Measurements from ENCODE around the gene AGRN. TPM values are rescaled to one million over a fixed set of nuclear protein-coding genes. Genes with fewer than 3 reads are reported as not detected.
"Not testable (repeated sequence)": the region's sequence is repeated elsewhere in the genome, so short reads cannot be mapped to it uniquely, and the experiment has no call there.

The AGRN gene
- total and polyA plus RNA-seq, 5 donors from 2014 or later: 0.06 to 4.2 (median 0.29) TPM; not detected in 1

- Mint-ChIP-seq H3K9me3 (peaks cover 0 to 3% (median 0%) of the 10 kb centered on the region in 7 donors), H3K36me3 (no peaks in the 10 kb centered on the region), H3K4me3 (no peak overlapping the region), H3K27ac (no peak overlapping the region), H3K4me1 (no peaks in the 10 kb centered on the region), H3K27me3 (peaks cover 47% of the 10 kb centered on the region)
- Histone ChIP-seq H3K4me1 (ENCODE audit: control insufficient read depth, insufficient read depth, low read length, poor library complexity, severe bottlenecking) (peaks cover 4% of the 10 kb centered on the region), H3K27me3 (ENCODE audit: control insufficient read depth, insufficient read depth, low read length) (peaks cover 4% of the 10 kb centered on the region), H3K9me3 (ENCODE audit: control insufficient read depth in 2 of 2, low read length in 2 of 2) (no peaks in the 10 kb centered on the region), H3K27ac (ENCODE audit: insufficient read depth, low read length, poor library complexity, severe bottlenecking) (no peak overlapping the region), H3K4me3 (ENCODE audit: low read depth, low read length) (no peak overlapping the region), H3K36me3 (ENCODE audit: control insufficient read depth, insufficient read depth, low read length) (no peaks in the 10 kb centered on the region)
- DNase-seq: no peak
- no peak for ATAC-seq (ENCODE audit: low read depth in 2 of 2)
Observed at GRCh38 chr1:984476-984814, 35.5 kb upstream of the AGRN start.

DNA sequence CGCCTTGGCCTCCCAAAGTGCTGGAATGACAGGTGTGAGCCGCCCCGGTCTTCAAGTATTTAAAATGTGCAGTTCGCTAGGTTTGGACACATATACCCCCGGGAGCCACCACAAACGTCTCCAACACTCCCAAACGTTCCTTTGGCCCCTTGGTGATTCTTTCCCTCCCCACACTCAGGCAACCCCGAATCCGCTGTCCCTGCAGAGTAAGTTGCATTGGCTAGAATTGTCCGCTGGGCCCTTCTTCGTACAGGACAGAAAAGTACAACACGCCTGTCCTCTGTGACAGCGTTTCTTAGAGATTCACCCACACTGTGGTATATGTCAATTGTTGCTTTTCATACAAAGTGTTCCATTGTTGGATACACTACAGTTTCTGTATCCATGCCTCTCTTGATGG, 34.8 kb upstream of the AGRN start:
- no peak overlapping the region for H3K4me3 Mint-ChIP-seq
- H3K4me1 ChIP-seq (ENCODE audit: control insufficient read depth, insufficient read depth, low read length, poor library complexity, severe bottlenecking): peaks cover 4% of the 10 kb centered on the region
- H3K9me3 ChIP-seq (ENCODE audit: control insufficient read depth in 2 of 2, low read length in 2 of 2): no peaks in the 10 kb centered on the region
- no peak for ATAC-seq (ENCODE audit: low read depth in 2 of 2)
- H3K4me1 Mint-ChIP-seq: no peaks in the 10 kb centered on the region
- no peak overlapping the region for H3K4me3 ChIP-seq (ENCODE audit: low read depth, low read length)
- no peak overlapping the region for H3K27ac ChIP-seq (ENCODE audit: insufficient read depth, low read length, poor library complexity, severe bottlenecking)
- no peak for DNase-seq
- H3K36me3 ChIP-seq (ENCODE audit: control insufficient read depth, insufficient read depth, low read length): no peaks in the 10 kb centered on the region
- H3K36me3 Mint-ChIP-seq: no peaks in the 10 kb centered on the region
- no peak overlapping the region for H3K27ac Mint-ChIP-seq
- peaks cover 7% of the 10 kb centered on the region for H3K27me3 ChIP-seq (ENCODE audit: control insufficient read depth, insufficient read depth, low read length)
- peaks cover 50% of the 10 kb centered on the region for H3K27me3 Mint-ChIP-seq
- H3K9me3 Mint-ChIP-seq: no peaks in the 10 kb centered on the region

DNA sequence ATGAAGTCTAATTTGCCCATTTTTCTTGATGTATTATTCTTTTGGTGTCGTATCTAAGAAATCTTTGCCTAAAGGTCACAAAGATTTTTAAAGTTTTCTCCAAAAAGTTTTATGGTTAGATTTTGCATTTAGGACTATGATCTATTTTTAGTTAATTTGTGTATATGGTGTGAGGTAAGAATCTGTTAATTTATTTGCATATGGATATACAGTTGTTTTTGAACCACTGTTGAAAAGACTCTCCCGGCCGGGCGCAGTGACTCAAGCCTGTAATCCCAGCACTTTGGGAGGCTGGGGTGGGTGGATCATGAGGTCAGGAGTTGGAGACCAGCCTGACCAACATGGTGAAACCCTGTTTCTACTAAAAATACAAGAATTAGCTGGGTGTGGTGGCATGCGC, 31.9 kb upstream of the AGRN start:
- peaks cover 0 to 12% (median 2%) of the 10 kb centered on the region in 4 donors for H3K4me1 Mint-ChIP-seq
- H3K4me1 ChIP-seq (ENCODE audit: control insufficient read depth, insufficient read depth, low read length, poor library complexity, severe bottlenecking); H3K36me3 ChIP-seq (ENCODE audit: control insufficient read depth, insufficient read depth, low read length); H3K9me3 Mint-ChIP-seq; H3K36me3 Mint-ChIP-seq; H3K9me3 ChIP-seq (ENCODE audit: control insufficient read depth in 2 of 2, low read length in 2 of 2); H3K27ac ChIP-seq (ENCODE audit: insufficient read depth, low read length, poor library complexity, severe bottlenecking); H3K4me3 Mint-ChIP-seq; ATAC-seq (ENCODE audit: low read depth in 2 of 2); H3K27me3 ChIP-seq (ENCODE audit: control insufficient read depth, insufficient read depth, low read length); H3K4me3 ChIP-seq (ENCODE audit: low read depth, low read length); DNase-seq; H3K27ac Mint-ChIP-seq: not testable (repeated sequence)
- H3K27me3 Mint-ChIP-seq: peaks cover 67% of the 10 kb centered on the region

DNA sequence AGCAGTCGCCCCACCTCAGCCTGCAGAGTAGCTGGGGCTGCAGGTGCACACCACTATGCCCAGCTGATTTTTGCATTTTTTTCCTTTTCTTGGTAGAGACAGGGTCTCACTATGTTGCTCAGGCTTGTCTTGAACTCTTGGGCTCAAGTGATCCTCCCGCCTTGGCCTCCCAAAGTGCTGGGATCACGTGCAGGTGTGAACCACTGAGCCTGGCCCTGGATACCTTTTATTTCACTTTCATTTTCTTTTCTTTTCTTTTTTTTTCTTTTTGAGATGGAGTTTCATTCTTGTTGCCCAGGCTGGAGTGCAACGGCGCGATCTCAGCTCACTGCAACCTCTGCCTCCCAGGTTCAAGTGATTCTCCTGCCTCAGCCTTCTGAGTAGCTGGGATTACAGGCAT, 28.6 kb upstream of the AGRN start:
- not testable (repeated sequence) for ATAC-seq (ENCODE audit: low read depth in 2 of 2); H3K4me3 ChIP-seq (ENCODE audit: low read depth, low read length); DNase-seq; H3K9me3 Mint-ChIP-seq; H3K9me3 ChIP-seq (ENCODE audit: control insufficient read depth in 2 of 2, low read length in 2 of 2); H3K27me3 ChIP-seq (ENCODE audit: control insufficient read depth, insufficient read depth, low read length); H3K36me3 ChIP-seq (ENCODE audit: control insufficient read depth, insufficient read depth, low read length); H3K27ac Mint-ChIP-seq; H3K4me1 ChIP-seq (ENCODE audit: control insufficient read depth, insufficient read depth, low read length, poor library complexity, severe bottlenecking); H3K27ac ChIP-seq (ENCODE audit: insufficient read depth, low read length, poor library complexity, severe bottlenecking); H3K36me3 Mint-ChIP-seq
- Mint-ChIP-seq H3K27me3 (peaks cover 65% of the 10 kb centered on the region), H3K4me3 (peak overlapping the region in 1 of 4 donors; percentile 58), H3K4me1 (peaks cover 0 to 17% (median 8%) of the 10 kb centered on the region in 4 donors)

DNA sequence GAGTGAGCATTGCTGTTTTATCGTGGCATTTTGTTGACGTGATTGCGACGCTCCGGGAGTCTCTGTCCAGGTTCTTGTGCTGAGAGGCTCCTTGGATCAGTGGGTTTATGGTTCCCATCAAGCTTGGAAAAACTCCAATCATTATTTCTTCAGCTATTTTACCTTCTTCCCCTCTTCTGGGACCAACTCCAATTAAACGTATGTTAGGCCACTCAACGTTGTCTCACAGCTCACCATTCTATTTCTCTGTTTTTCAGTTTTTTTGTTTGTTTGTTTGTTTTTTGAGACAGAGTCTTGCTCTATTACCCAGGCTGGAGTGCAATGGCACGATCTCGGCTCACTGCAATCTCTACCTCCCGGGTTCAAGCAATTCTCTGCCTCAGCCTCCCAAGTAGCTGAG, 28.0 kb upstream of the AGRN start:
- peaks cover 4% of the 10 kb centered on the region for H3K27me3 ChIP-seq (ENCODE audit: control insufficient read depth, insufficient read depth, low read length)
- ATAC-seq (ENCODE audit: low read depth in 2 of 2): no peak
- Mint-ChIP-seq H3K36me3 (no peaks in the 10 kb centered on the region), H3K4me1 (peaks cover 0 to 17% (median 9%) of the 10 kb centered on the region in 4 donors), H3K27ac (no peak overlapping the region), H3K4me3 (no peak overlapping the region), H3K27me3 (peaks cover 63% of the 10 kb centered on the region), H3K9me3 (peaks cover 0 to 4% (median 1%) of the 10 kb centered on the region in 7 donors)
- peaks cover 3% of the 10 kb centered on the region for H3K4me1 ChIP-seq (ENCODE audit: control insufficient read depth, insufficient read depth, low read length, poor library complexity, severe bottlenecking)
- DNase-seq: no peak
- H3K36me3 ChIP-seq (ENCODE audit: control insufficient read depth, insufficient read depth, low read length): no peaks in the 10 kb centered on the region
- H3K27ac ChIP-seq (ENCODE audit: insufficient read depth, low read length, poor library complexity, severe bottlenecking): no peak overlapping the region
- no peaks in the 10 kb centered on the region for H3K9me3 ChIP-seq (ENCODE audit: control insufficient read depth in 2 of 2, low read length in 2 of 2)
- no peak overlapping the region for H3K4me3 ChIP-seq (ENCODE audit: low read depth, low read length)

DNA sequence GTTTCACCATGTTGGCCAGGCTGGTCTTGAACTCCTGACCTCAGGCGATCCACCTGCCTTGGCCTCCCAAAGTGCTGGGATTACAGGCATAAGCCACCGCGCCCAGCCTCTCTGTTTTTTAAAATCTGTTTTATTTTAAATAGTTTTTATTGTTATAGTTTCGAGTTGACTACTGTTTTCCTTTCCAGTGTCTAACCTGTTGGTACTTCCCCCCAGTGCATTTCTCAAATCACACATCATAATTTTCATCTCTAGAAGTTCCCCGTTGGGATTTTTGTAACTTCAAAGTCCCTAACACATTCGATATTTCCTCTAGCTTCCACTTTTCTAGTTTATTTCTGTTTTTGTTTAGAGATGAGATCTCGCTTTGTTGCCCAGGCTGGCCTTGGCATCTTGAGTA, 27.6 kb upstream of the AGRN start:
- peaks cover 0 to 18% (median 10%) of the 10 kb centered on the region in 4 donors for H3K4me1 Mint-ChIP-seq
- Histone ChIP-seq H3K4me3 (ENCODE audit: low read depth, low read length) (no peak overlapping the region), H3K9me3 (ENCODE audit: control insufficient read depth in 2 of 2, low read length in 2 of 2) (no peaks in the 10 kb centered on the region), H3K27ac (ENCODE audit: insufficient read depth, low read length, poor library complexity, severe bottlenecking) (no peak overlapping the region), H3K36me3 (ENCODE audit: control insufficient read depth, insufficient read depth, low read length) (no peaks in the 10 kb centered on the region), H3K27me3 (ENCODE audit: control insufficient read depth, insufficient read depth, low read length) (peaks cover 4% of the 10 kb centered on the region), H3K4me1 (ENCODE audit: control insufficient read depth, insufficient read depth, low read length, poor library complexity, severe bottlenecking) (peaks cover 3% of the 10 kb centered on the region)
- DNase-seq (no peak), ATAC-seq (ENCODE audit: low read depth in 2 of 2) (no peak)
- peaks cover 0 to 4% (median 1%) of the 10 kb centered on the region in 7 donors for H3K9me3 Mint-ChIP-seq
- H3K27ac Mint-ChIP-seq: no peak overlapping the region
- no peak overlapping the region for H3K4me3 Mint-ChIP-seq
- H3K36me3 Mint-ChIP-seq: no peaks in the 10 kb centered on the region
- peaks cover 66% of the 10 kb centered on the region for H3K27me3 Mint-ChIP-seq

- Mint-ChIP-seq H3K4me3 (no peak overlapping the region), H3K27me3 (peaks cover 56% of the 10 kb centered on the region), H3K27ac (peak overlapping the region in 1 of 3 donors; percentile 9), H3K4me1 (peaks cover 0 to 19% (median 10%) of the 10 kb centered on the region in 4 donors), H3K36me3 (no peaks in the 10 kb centered on the region), H3K9me3 (peaks cover 0 to 4% (median 1%) of the 10 kb centered on the region in 7 donors)
- Histone ChIP-seq H3K36me3 (ENCODE audit: control insufficient read depth, insufficient read depth, low read length) (no peaks in the 10 kb centered on the region), H3K27me3 (ENCODE audit: control insufficient read depth, insufficient read depth, low read length) (peaks cover 4% of the 10 kb centered on the region), H3K27ac (ENCODE audit: insufficient read depth, low read length, poor library complexity, severe bottlenecking) (no peak overlapping the region), H3K4me1 (ENCODE audit: control insufficient read depth, insufficient read depth, low read length, poor library complexity, severe bottlenecking) (peaks cover 3% of the 10 kb centered on the region), H3K9me3 (ENCODE audit: control insufficient read depth in 2 of 2, low read length in 2 of 2) (no peaks in the 10 kb centered on the region), H3K4me3 (ENCODE audit: low read depth, low read length) (no peak overlapping the region)
- ATAC-seq (ENCODE audit: low read depth in 2 of 2) (no peak), DNase-seq (no peak)
Observed at GRCh38 chr1:993379-993995, 26.4 kb upstream of the AGRN start.

DNA sequence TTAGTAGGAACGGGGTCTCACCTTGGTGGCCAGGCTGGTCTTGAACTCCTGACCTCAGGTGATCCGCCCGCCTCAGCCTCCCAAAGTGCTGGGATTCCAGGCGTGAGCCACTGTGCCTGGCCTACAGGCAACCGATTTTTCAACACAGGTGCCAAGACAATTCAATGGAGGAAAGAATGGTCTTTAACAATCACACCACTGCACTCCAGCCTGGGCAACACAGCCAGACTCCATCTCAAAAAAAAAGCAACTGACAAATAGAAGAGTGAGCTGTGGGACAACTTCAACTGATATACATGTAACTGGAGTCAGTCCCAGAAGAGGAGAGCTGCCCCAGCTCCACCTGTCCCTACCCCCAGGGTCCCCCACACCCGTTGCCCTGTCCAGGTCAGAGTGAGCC, 25.4 kb upstream of the AGRN start:
- peaks cover 12% of the 10 kb centered on the region for H3K4me1 ChIP-seq (ENCODE audit: control insufficient read depth, insufficient read depth, low read length, poor library complexity, severe bottlenecking)
- H3K36me3 Mint-ChIP-seq; H3K9me3 Mint-ChIP-seq; H3K27ac ChIP-seq (ENCODE audit: insufficient read depth, low read length, poor library complexity, severe bottlenecking); H3K27me3 ChIP-seq (ENCODE audit: control insufficient read depth, insufficient read depth, low read length); H3K4me3 ChIP-seq (ENCODE audit: low read depth, low read length); H3K9me3 ChIP-seq (ENCODE audit: control insufficient read depth in 2 of 2, low read length in 2 of 2); H3K4me3 Mint-ChIP-seq; H3K27ac Mint-ChIP-seq; H3K36me3 ChIP-seq (ENCODE audit: control insufficient read depth, insufficient read depth, low read length); DNase-seq; ATAC-seq (ENCODE audit: low read depth in 2 of 2): not testable (repeated sequence)
- Mint-ChIP-seq H3K4me1 (peaks cover 0 to 20% (median 10%) of the 10 kb centered on the region in 4 donors), H3K27me3 (peaks cover 46% of the 10 kb centered on the region)

Data from CD4-positive, CD25-positive, alpha-beta regulatory T cell (primary cell).